BJ (cell line): ENCODE data around the gene HMGB1. TPM values are rescaled to one million over a fixed set of nuclear protein-coding genes. Genes with fewer than 3 reads are reported as not detected.
A peak's percentile ranks its signal among the peaks of the same experiment; 100 is the strongest.
"Not testable (repeated sequence)": the region's sequence is repeated elsewhere in the genome, so short reads cannot be mapped to it uniquely, and the experiment has no call there.

Experiments
- CTCF ChIA-PET: fragments of 350-600 bp; formaldehyde crosslinking; extraction: SDS; loops from one replicate; lab custom pipeline; 2021; ENCODE audit warnings: antibody characterized with exemption, inconsistent platforms; lab: Yijun Ruan, JAX
- POLR2A ChIA-PET: fragments of 300-600 bp; sonication (Branson Sonifier 250); formaldehyde crosslinking; extraction: SDS; loops from one replicate; lab custom pipeline; 2021; ENCODE audit warnings: antibody characterized with exemption; lab: Charles Lee
- DNase-seq: peaks from one replicate; pipeline ENCODE4 v3.0.0-alpha.2; 2011; ENCODE audit warnings: low read depth
- H3K27me3 ChIP-seq: 2 replicates; pipeline ENCODE4 v1.6.0; 2011; ENCODE audit warnings: low read length; ENCODE audit not compliant: control insufficient read depth, insufficient read depth
- H3K36me3 ChIP-seq: 2 replicates; pipeline ENCODE4 v1.5.1; 2011; ENCODE audit warnings: low read length; ENCODE audit not compliant: control insufficient read depth, insufficient read depth
- H3K4me3 ChIP-seq: 2 replicates; pipeline ENCODE4 v1.5.1; 2011; ENCODE audit warnings: low read depth, mild to moderate bottlenecking, control low read depth, low read length
- polyA plus RNA-seq: library from polyadenylated mRNA; depleted of rRNA; stranded (reverse); fragments of >200 nt; gene quantifications from 2 replicates; pipeline ENCODE4 v1.2.3, GENCODE V29; 2011
- TF ChIP-seq, protein P1 (sequence below): IDR thresholded peaks from 2 replicates; pipeline ENCODE4 v1.5.1; 2011; ENCODE audit warnings: low read depth, mild to moderate bottlenecking, control low read depth, inconsistent platforms, low read length, moderate library complexity; ENCODE audit not compliant: insufficient read depth

HMGB1 gene
- polyA plus RNA-seq, 1 experiment = 93.4 TPM

DNA sequence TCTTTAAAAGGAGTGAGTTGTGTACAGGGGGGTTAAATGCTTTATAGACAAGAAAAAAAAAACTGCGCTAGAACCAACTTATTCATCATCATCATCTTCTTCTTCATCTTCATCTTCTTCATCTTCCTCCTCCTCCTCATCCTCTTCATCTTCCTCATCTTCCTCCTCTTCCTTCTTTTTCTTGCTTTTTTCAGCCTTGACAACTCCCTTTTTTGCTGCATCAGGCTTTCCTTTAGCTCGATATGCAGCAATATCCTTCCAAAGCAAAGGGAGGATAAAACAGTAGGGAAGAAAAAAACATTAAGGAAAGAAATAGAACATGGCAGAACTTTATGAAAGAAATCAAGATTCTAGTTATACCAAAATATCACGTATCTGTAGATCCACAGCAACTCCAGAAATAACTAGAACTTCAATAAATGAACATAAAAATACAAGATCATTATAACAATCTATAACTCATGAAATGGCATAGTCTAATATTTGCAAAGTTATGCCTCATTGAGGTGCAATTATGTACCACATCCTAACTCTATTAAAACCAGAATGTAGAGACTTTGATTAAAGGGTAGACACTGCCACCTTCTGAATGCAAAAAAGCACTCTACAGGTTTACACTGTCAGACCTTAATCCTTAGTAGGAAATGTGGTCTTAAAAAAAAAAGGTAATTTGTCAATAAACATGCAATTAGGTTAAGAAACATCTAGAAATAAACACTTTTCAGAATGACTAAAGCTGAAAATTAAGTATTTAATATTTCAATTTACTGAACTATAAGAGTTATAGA, 4.3 kb downstream of the HMGB1 start:
- H3K4me3 ChIP-seq, H3K27me3 ChIP-seq, H3K36me3 ChIP-seq, DNase-seq: not testable (repeated sequence)
- ChIA-PET POLR2A (interaction anchor here (1.3 kb wide), 1 partner anchor 336 kb away, joined by 3 read pairs; no protein-coding TSS in a partner anchor), CTCF (interaction anchor here (0.6 to 2.2 kb wide), 9 partner anchors 53 to 583 kb away, joined by 3 to 24 read pairs (median 4); no protein-coding TSS in a partner anchor)
- TF ChIP-seq, protein P1, sequence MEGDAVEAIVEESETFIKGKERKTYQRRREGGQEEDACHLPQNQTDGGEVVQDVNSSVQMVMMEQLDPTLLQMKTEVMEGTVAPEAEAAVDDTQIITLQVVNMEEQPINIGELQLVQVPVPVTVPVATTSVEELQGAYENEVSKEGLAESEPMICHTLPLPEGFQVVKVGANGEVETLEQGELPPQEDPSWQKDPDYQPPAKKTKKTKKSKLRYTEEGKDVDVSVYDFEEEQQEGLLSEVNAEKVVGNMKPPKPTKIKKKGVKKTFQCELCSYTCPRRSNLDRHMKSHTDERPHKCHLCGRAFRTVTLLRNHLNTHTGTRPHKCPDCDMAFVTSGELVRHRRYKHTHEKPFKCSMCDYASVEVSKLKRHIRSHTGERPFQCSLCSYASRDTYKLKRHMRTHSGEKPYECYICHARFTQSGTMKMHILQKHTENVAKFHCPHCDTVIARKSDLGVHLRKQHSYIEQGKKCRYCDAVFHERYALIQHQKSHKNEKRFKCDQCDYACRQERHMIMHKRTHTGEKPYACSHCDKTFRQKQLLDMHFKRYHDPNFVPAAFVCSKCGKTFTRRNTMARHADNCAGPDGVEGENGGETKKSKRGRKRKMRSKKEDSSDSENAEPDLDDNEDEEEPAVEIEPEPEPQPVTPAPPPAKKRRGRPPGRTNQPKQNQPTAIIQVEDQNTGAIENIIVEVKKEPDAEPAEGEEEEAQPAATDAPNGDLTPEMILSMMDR = peak; percentile 57

DNA sequence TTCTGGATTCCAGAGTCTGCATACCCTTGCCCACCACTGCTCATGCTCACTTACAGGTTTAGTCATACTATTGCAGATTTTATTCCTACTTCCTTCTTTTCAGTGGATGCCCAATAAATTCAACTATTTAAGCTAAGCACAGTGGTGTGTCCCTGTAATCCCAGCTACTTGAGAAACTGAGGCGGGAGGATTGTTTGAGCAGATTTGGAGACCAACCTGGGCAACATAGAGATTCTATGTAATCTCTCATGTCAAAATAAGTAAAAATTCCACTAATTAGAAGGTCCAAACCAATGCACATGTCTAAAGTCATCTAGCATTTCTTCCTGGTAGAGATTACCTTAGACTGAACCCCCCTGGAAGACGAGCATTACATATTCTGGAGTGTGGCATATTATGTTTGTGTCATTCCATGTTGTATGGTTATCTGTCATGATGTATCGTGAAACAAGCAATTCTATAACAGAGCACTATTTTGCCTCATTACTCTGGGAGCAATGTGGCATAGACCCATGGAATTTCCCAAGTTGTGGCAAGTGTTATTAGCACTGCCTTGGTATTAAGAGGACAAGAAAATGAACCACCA, 8.3 kb downstream of the HMGB1 start:
- POLR2A ChIA-PET = no interaction called here
- no peak for DNase-seq
- H3K27me3 ChIP-seq = no peaks in the 10 kb centered on the region
- CTCF ChIA-PET = interaction anchor here (1.2 kb wide), 1 partner anchor 11 kb away, joined by 3 read pairs; no protein-coding TSS in a partner anchor
- H3K36me3 ChIP-seq = no peaks in the 10 kb centered on the region
- H3K4me3 ChIP-seq = no peak overlapping the region
- TF ChIP-seq, protein P1 = no peak

DNA sequence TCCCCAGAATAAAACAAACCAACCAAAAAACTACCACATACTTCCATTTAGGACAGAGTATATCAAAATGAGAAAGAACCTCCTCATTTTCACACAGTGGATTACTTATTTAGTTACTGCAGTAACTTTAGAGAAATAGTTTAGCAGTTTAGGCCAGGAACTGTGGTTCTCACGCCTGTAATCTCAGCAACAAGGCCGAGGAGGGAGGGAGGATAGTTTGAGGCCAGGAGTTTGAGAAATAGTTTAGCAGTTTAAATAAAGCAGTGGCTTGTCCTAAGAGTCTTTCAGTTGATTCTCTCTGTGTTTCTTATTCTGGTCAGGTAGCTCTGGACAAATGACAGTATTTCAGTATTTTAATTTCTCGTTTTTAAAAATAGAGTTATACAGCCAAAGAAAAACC, 9.4 kb downstream of the HMGB1 start:
- no peak for DNase-seq
- TF ChIP-seq, protein P1 = no peak
- no peak overlapping the region for H3K4me3 ChIP-seq
- H3K36me3 ChIP-seq = no peaks in the 10 kb centered on the region
- ChIA-PET POLR2A (no interaction called here), CTCF (interaction anchor here (1.0 to 1.2 kb wide), 2 partner anchors 10 to 324 kb away, joined by 3 read pairs; no protein-coding TSS in a partner anchor)
- H3K27me3 ChIP-seq = no peaks in the 10 kb centered on the region

DNA sequence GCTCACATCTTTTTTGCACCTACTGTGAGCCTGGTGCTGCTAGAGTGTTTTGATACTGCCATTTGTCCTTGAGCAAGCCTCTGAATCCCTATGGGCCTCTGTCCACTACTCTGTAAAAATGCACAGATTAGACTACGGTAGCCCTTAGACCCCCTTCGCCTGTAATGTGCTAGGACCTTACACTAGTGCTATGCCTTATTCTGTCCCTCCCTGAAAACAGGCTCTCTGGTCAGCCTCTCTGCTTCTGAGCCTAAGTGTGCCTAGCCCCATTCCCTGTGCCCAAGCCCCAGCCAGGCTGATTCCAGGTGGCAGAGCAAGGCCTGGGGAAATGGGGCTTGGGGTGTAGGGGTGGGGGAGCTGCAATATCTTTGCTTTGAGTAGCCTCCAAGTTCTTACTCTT, 10.7 kb downstream of the HMGB1 start:
- ChIA-PET CTCF (no interaction called here), POLR2A (no interaction called here)
- TF ChIP-seq, protein P1 = no peak

DNA sequence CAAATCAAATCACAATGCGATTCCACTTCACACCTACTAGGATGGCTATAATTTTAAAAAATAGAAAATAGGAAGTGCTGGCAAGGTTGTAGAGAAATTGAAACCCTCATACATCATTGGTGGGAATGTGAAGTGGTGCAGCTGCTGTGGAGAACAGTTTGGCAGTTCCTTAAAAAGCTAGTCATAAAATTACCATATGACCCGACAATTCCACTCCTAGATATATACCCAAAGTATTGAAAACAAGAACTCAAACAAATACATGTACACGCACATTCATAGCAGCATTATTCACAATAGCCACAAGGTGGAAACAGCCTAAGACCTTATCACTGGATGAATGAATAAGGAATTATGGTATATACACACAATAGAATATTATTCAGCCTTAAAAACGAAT, 12.0 kb downstream of the HMGB1 start:
- POLR2A ChIA-PET = no interaction called here
- H3K36me3 ChIP-seq = no peaks in the 10 kb centered on the region
- CTCF ChIA-PET = interaction anchor here (0.5 kb wide), 1 partner anchor 411 kb away, joined by 4 read pairs; no protein-coding TSS in a partner anchor
- TF ChIP-seq, protein P1 = no peak
- DNase-seq = no peak
- H3K27me3 ChIP-seq = no peaks in the 10 kb centered on the region
- H3K4me3 ChIP-seq = no peak overlapping the region

More for the DNA sequence above, 10.7 kb downstream of the HMGB1 start:
- Histone ChIP-seq H3K4me3 (no peak overlapping the region), H3K36me3 (no peaks in the 10 kb centered on the region), H3K27me3 (no peaks in the 10 kb centered on the region)
- no peak for DNase-seq

DNA sequence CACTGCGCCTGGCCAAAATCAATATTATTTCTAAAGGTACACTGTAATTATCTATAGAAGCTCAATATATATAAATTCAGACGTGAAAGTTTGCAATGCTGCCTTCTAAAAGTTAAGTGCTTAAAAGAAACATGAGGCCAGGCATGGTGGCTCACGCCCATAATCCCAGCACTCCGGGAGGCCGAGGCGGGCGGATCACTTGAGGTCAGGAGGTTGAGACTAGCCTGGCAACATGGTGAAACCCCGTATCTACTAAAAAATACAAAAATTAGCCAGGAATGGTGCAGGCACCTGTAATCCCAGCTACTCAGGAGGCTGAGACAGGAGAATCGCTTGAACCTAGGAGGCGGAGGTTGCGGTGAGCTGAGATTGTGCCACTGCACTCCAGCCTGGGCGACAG, 14.3 kb downstream of the HMGB1 start:
- H3K27me3 ChIP-seq, POLR2A ChIA-PET, DNase-seq, H3K36me3 ChIP-seq, H3K4me3 ChIP-seq: not testable (repeated sequence)
- CTCF ChIA-PET = interaction anchor here (0.7 kb wide), 2 partner anchors 15 to 336 kb away, joined by 3 read pairs; no protein-coding TSS in a partner anchor
